Thymus (tissue), 11 donors: ENCODE measurements around the gene TTC33. TPM values are rescaled to one million over a fixed set of nuclear protein-coding genes. Genes with fewer than 3 reads are reported as not detected.
"Not testable (repeated sequence)": the region's sequence is repeated elsewhere in the genome, so short reads cannot be mapped to it uniquely, and the experiment has no call there.

ENCODE experiments used
- DNase-seq, 9 donors: peaks; one replicate each; pipeline ENCODE4 v3.0.0-alpha.2; 2013; ENCODE audit warnings: low spot score in 9 of 9, low read depth in 6 of 9, missing footprints in 1 of 9
- H3K27ac ChIP-seq, 2 donors: one replicate each; pipeline ENCODE4 v1.5.1; 2013; ENCODE audit warnings: control low read depth in 1 of 2, low read depth in 1 of 2, low read length in 1 of 2, mild to moderate bottlenecking in 1 of 2, moderate library complexity in 1 of 2
- H3K27me3 ChIP-seq, 2 donors: one replicate each; pipeline ENCODE4 v1.5.1; 2013; ENCODE audit warnings: low read length in 1 of 2; ENCODE audit not compliant: control insufficient read depth in 2 of 2, insufficient read depth in 1 of 2
- H3K36me3 ChIP-seq, 2 donors: one replicate each; pipeline ENCODE4 v1.5.1; 2013; ENCODE audit warnings: low read length in 1 of 2, mild to moderate bottlenecking in 1 of 2, moderate library complexity in 1 of 2; ENCODE audit not compliant: control insufficient read depth in 2 of 2, insufficient read depth in 2 of 2
- H3K4me1 ChIP-seq, 2 donors: one replicate each; pipeline ENCODE4 v1.5.1; 2013; ENCODE audit warnings: low read length in 2 of 2; ENCODE audit not compliant: control insufficient read depth in 2 of 2, insufficient read depth in 2 of 2
- H3K4me3 ChIP-seq, 2 donors: one replicate each; pipeline ENCODE4 v1.5.1; 2013; ENCODE audit warnings: low read length in 2 of 2, control low read depth in 1 of 2, mild to moderate bottlenecking in 1 of 2
- H3K9me3 ChIP-seq, 2 donors: one replicate each; pipeline ENCODE4 v1.5.1; 2013; ENCODE audit warnings: low read length in 1 of 2, mild to moderate bottlenecking in 1 of 2; ENCODE audit not compliant: control insufficient read depth in 2 of 2, insufficient read depth in 1 of 2
- WGBS: extraction: QIAGEN DNeasy Blood & Tissue Kit; methylation state at CpG from one replicate; pipeline ENCODE4 v1.1.7; 2013; 5-methylcytosine and 5-hydroxymethylcytosine counted together
- polyA plus RNA-seq: library from polyadenylated mRNA; stranded (reverse); fragments of 200-250 nt; gene quantifications from one replicate; pipeline ENCODE4 v1.2.3, GENCODE V29; 2013
- total RNA-seq: library from RNA; stranded (reverse); fragments of 120-200 nt; gene quantifications from one replicate; pipeline ENCODE4 v1.2.4, GENCODE V29; 2013
- donor health status: healthy.

The TTC33 gene
- total and polyA plus RNA-seq, 2 donors: 13.4 to 34.5 TPM

- 99% methylated on average over 1 of the region's 1 CpG for WGBS
- Histone ChIP-seq H3K4me1 (peaks cover 17 to 21% of the 10 kb centered on the region in 2 donors), H3K36me3 (no peaks in the 10 kb centered on the region), H3K9me3 (no peaks in the 10 kb centered on the region), H3K4me3 (no peak overlapping the region), H3K27me3 (no peaks in the 10 kb centered on the region), H3K27ac (no peak overlapping the region)
- DNase-seq: no peak
Observed at GRCh38 chr5:40648150-40648549, 107.6 kb downstream of the TTC33 start.

GRCh38 chr5:40646266-40646665 is 109.5 kb downstream of the TTC33 start:
- H3K36me3 ChIP-seq: no peaks in the 10 kb centered on the region
- H3K4me3 ChIP-seq: no peak overlapping the region
- peaks cover 5 to 7% of the 10 kb centered on the region in 2 donors for H3K4me1 ChIP-seq
- no peaks in the 10 kb centered on the region for H3K9me3 ChIP-seq
- no peak for DNase-seq
- H3K27me3 ChIP-seq: no peaks in the 10 kb centered on the region
- WGBS: 96% methylated on average over 3 of the region's 3 CpGs
- H3K27ac ChIP-seq: no peak overlapping the region

GRCh38 chr5:40639531-40639930 is 116.2 kb downstream of the TTC33 start:
- 94% methylated on average over 1 of the region's 1 CpG for WGBS
- not testable (repeated sequence) for H3K27ac ChIP-seq, H3K4me3 ChIP-seq, DNase-seq, H3K4me1 ChIP-seq, H3K9me3 ChIP-seq, H3K27me3 ChIP-seq, H3K36me3 ChIP-seq

GRCh38 chr5:40634593-40634992 is 121.2 kb downstream of the TTC33 start:
- H3K4me3 ChIP-seq: no peak overlapping the region
- H3K9me3 ChIP-seq: no peaks in the 10 kb centered on the region
- H3K27me3 ChIP-seq: no peaks in the 10 kb centered on the region
- 93% methylated on average over 7 of the region's 7 CpGs for WGBS
- no peak for DNase-seq
- H3K27ac ChIP-seq: no peak overlapping the region
- no peaks in the 10 kb centered on the region for H3K36me3 ChIP-seq
- no peaks in the 10 kb centered on the region for H3K4me1 ChIP-seq

GRCh38 chr5:40634154-40634553 is 121.6 kb downstream of the TTC33 start:
- Histone ChIP-seq H3K36me3 (no peaks in the 10 kb centered on the region), H3K4me1 (no peaks in the 10 kb centered on the region), H3K9me3 (no peaks in the 10 kb centered on the region), H3K27ac (no peak overlapping the region), H3K4me3 (no peak overlapping the region), H3K27me3 (no peaks in the 10 kb centered on the region)
- 95% methylated on average over 3 of the region's 3 CpGs for WGBS
- DNase-seq: no peak

- Histone ChIP-seq H3K27ac (no peak overlapping the region), H3K27me3 (no peaks in the 10 kb centered on the region), H3K36me3 (no peaks in the 10 kb centered on the region), H3K4me1 (no peaks in the 10 kb centered on the region), H3K9me3 (no peaks in the 10 kb centered on the region), H3K4me3 (no peak overlapping the region)
- DNase-seq: no peak
- 93% methylated on average over 7 of the region's 7 CpGs for WGBS
Observed at GRCh38 chr5:40631236-40631635, 124.5 kb downstream of the TTC33 start.

GRCh38 chr5:40630126-40630525 is 125.6 kb downstream of the TTC33 start:
- Histone ChIP-seq H3K36me3 (no peaks in the 10 kb centered on the region), H3K4me1 (no peaks in the 10 kb centered on the region), H3K9me3 (no peaks in the 10 kb centered on the region), H3K27me3 (no peaks in the 10 kb centered on the region), H3K4me3 (no peak overlapping the region), H3K27ac (no peak overlapping the region)
- DNase-seq: no peak

- H3K27me3 ChIP-seq: no peaks in the 10 kb centered on the region
- no peak overlapping the region for H3K27ac ChIP-seq
- H3K4me3 ChIP-seq: no peak overlapping the region
- H3K36me3 ChIP-seq: no peaks in the 10 kb centered on the region
- H3K4me1 ChIP-seq: peaks cover 4% of the 10 kb centered on the region in 2 donors
- no peak for DNase-seq
- no peaks in the 10 kb centered on the region for H3K9me3 ChIP-seq
- WGBS: 62% methylated on average over 1 of the region's 1 CpG
Observed at GRCh38 chr5:40628407-40628806, 127.4 kb downstream of the TTC33 start.

GRCh38 chr5:40627706-40628105 is 128.1 kb downstream of the TTC33 start:
- Histone ChIP-seq H3K4me3 (no peak overlapping the region), H3K27me3 (no peaks in the 10 kb centered on the region), H3K27ac (no peak overlapping the region), H3K36me3 (no peaks in the 10 kb centered on the region), H3K9me3 (no peaks in the 10 kb centered on the region), H3K4me1 (peaks cover 10 to 11% of the 10 kb centered on the region in 2 donors)
- WGBS: 49% methylated on average over 2 of the region's 2 CpGs
- DNase-seq: no peak

GRCh38 chr5:40626801-40627200 is 129.0 kb downstream of the TTC33 start:
- 80% methylated on average over 2 of the region's 2 CpGs for WGBS
- no peak overlapping the region for H3K4me3 ChIP-seq
- no peaks in the 10 kb centered on the region for H3K9me3 ChIP-seq
- H3K27ac ChIP-seq: no peak overlapping the region
- peaks cover 11% of the 10 kb centered on the region in 2 donors for H3K4me1 ChIP-seq
- no peak for DNase-seq
- H3K36me3 ChIP-seq: no peaks in the 10 kb centered on the region
- no peaks in the 10 kb centered on the region for H3K27me3 ChIP-seq
